HG03280 (cell line): ENCODE results near the gene FERMT3.

ENCODE experiments used
- ATAC-seq: cut with Tn5 transposase; IDR thresholded peaks from one replicate; pipeline ENCODE4 v1.9.1; 2021; ENCODE audit warnings: mild to moderate bottlenecking, moderate library complexity; ENCODE audit not compliant: unreplicated experiment

Gene FERMT3

GRCh38 chr11:64247729-64248531 lies 41.4 kb downstream of the FERMT3 start:
- no peak for ATAC-seq

GRCh38 chr11:64248578-64248977 lies 42.1 kb downstream of the FERMT3 start:
- no peak for ATAC-seq

- ATAC-seq = no peak
Observed at GRCh38 chr11:64249038-64249437, 42.5 kb downstream of the FERMT3 start.

- ATAC-seq = no peak
Observed at GRCh38 chr11:64249563-64250414, 43.3 kb downstream of the FERMT3 start.

- no peak for ATAC-seq
Observed at GRCh38 chr11:64250415-64251015, 44.0 kb downstream of the FERMT3 start.

- peak; percentile 41 for ATAC-seq
Observed at GRCh38 chr11:64251016-64251752, 44.7 kb downstream of the FERMT3 start, which contains the start of gene PLCB3. Gene PLCB3, plus strand, starts transcription at chr11:64251530. Its CDS starts 120 bp downstream, at chr11:64251650.

GRCh38 chr11:64251753-64252002 lies 45.2 kb downstream of the FERMT3 start:
- ATAC-seq = no peak

- ATAC-seq = no peak
Observed at GRCh38 chr11:64252003-64252872, 45.7 kb downstream of the FERMT3 start.

GRCh38 chr11:64253043-64253442 lies 46.5 kb downstream of the FERMT3 start:
- no peak for ATAC-seq

- ATAC-seq = no peak
Observed at GRCh38 chr11:64253481-64253880, 47.0 kb downstream of the FERMT3 start.

GRCh38 chr11:64254326-64254725 lies 47.8 kb downstream of the FERMT3 start:
- ATAC-seq = no peak

GRCh38 chr11:64255135-64256128 lies 48.9 kb downstream of the FERMT3 start:
- ATAC-seq = no peak

- ATAC-seq = no peak
Observed at GRCh38 chr11:64256300-64256699, 49.8 kb downstream of the FERMT3 start.

GRCh38 chr11:64258356-64258755 lies 51.8 kb downstream of the FERMT3 start:
- no peak for ATAC-seq

- ATAC-seq = no peak
Observed at GRCh38 chr11:64258946-64259532, 52.5 kb downstream of the FERMT3 start.

- no peak for ATAC-seq
Observed at GRCh38 chr11:64259533-64260067, 53.1 kb downstream of the FERMT3 start.

- ATAC-seq = no peak
Observed at GRCh38 chr11:64260147-64260708, 53.7 kb downstream of the FERMT3 start.

- no peak for ATAC-seq
Observed at GRCh38 chr11:64261556-64262080, 55.1 kb downstream of the FERMT3 start.
